Sigmoid colon (tissue), 4 donors: Measurements from ENCODE around the gene EXTL1.

Source experiments
- CTCF ChIP-seq, 4 experiments: fragments of 450-650 bp in 3 of 4; fragments of 200-600 bp in 1 of 4; IDR thresholded peaks; one replicate each; pipeline ENCODE4 v1.5.1; 2016 to 2019; ENCODE audit warnings: antibody characterized with exemption in 4 of 4, mild to moderate bottlenecking in 3 of 4, moderate library complexity in 2 of 4
- EP300 ChIP-seq, 4 donors: sonication (generic); formaldehyde crosslinking; IDR thresholded peaks; one replicate each; pipeline ENCODE4 v1.6.1; 2017; ENCODE audit warnings: antibody characterized with exemption in 4 of 4
- POLR2A ChIP-seq, 2 donors: fragments of 450-650 bp; IDR thresholded peaks; one replicate each; pipeline ENCODE4 v1.6.1; 2016; ENCODE audit warnings: antibody characterized with exemption in 2 of 2, mild to moderate bottlenecking in 2 of 2, moderate library complexity in 2 of 2
- POLR2AphosphoS5 ChIP-seq, 4 donors: sonication (generic); formaldehyde crosslinking; IDR thresholded peaks; one replicate each; pipeline ENCODE4 v1.6.1; 2017; ENCODE audit warnings: antibody characterized with exemption in 4 of 4

- TF ChIP-seq POLR2AphosphoS5 (IDR thresholded peaks at IDR 0.05) (no peak), POLR2A (IDR thresholded peaks at IDR 0.05) (no peak), CTCF (IDR thresholded peaks at IDR 0.05) (no peak), EP300 (IDR thresholded peaks at IDR 0.05) (no peak)
These were observed 22.4 kb upstream of the EXTL1 start for GRCh38 chr1:25999041-25999800.
